ENCODE measurements around the gene RYK.
"Not testable (repeated sequence)": the region's sequence is repeated elsewhere in the genome, so short reads cannot be mapped to it uniquely, and the experiment has no call there.

Gene RYK

DNA sequence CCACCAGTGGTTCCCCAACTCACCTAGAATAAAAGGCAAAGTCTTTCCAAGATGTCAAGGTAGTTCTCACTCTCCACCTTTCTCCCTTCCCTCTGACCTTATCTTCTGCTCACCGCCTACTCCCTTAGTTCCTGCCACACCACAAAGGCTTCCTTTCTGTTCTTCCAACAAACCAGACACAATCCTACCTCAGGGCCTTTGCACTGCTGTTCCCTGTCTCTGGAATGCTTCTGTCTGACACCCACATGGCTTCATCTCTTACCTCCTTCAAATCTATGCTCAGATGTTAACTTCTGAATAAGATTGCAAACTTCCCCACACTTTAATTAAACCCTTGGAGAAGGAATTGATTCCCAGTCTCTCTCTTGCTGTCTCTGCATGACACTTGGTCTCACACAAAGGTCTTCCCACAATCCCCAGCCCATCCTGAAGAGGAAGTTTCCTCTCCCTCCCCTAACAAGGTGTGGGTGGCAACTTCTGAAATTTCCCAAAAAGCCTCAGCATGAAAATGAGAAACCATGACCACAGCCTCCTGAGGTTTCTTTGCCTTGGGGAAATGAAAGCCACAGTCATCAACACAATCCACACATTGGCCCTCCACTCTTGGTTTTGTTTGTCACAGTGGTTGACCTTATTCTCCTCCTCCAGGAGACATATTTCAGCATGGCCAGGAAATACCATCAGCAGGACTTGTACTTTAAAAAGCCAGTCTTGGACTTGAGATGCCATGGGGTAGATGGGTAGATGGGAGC, 3.0 kb upstream of the RYK start:
- no peak for DNase-seq

DNA sequence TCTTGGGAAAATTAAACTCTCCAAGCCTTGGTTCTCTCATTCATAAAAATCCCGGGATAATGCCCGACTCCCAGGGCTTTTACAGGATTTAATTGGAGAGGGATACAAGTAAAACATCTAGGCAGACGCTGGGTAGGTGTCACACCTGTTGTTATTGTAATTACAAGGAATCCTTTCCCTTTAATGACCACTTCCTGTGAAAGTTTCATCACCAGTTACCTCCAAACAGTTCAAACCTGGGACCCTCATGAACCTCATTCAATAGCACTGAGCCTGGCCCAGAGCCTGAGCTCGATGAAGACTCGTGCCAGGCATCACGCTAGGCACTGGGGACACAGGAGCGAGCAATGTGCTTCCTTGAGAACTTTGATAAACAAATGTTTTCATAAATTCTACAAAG, 2.1 kb upstream of the RYK start:
- no peak for DNase-seq

DNA sequence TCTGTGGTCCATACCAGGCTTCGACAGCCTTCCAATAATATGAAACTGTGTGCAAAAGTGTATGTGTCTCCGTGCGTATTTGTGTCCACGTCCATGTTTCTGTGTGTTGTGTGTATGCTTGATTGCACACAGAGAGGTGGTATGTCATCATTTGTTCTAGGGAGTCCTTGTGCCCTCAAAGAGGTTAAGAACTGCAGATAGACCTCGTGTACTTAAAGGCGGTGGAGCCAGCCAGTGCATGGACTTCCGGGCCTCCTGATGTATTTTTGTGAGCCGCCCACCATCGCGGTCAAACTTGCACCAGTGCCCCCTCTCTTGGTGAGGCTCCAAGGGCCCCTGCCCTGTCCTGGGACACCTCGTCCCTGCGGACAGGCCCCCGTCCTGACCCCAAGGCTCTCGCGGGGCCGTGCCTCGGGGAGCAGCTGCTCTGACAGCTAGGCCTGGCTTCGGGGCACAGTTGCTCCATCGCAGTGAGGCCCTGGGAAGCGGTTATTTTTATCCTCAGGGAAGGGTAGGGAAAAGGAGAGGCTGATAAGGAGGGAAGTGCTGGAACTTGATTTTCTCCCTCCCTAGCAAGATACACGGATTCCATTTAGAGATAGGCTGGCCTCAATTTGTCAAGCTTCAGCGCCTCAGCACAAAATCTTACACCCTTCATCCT, 1.2 kb upstream of the RYK start:
- DNase-seq: no peak

DNA sequence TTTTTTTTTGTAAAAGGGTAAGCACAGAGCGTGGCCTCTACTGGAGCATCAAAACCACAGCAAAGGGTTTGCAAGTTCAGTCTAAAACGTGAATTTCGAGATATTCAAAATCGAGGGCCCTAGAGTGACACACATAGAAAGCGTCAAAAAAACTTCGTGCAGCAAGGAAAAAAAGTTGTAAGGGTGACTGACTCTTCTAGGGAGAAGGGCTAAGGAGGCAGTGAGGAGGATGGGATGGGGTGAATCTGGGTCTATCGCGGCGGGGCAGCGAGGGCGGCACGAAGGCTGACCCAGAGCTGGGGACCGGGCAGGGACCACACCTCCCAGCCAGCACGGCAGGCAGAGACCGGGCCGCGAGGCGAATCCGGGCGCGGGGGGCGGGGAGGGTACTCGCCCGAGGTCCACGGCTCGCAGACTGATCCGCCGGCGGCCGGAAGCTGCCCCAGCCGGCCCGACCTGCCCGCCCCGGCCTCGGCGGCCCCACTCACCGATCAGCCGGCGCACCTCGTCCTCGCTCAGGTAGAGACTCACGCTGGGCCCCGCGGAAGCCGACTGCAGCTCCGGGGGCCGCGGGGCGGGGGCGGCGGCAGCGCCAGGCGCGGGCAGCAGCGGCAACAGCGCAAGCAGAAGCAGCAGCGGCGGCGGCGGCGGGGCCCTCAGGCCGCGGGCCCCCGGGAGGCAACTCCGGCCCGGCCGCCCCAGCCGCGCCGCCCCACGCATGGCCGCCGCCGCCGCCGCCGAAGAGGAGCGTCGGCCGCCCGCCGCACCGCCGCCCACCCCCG, 533 bp downstream of the RYK start:
- peak; percentile 2 for DNase-seq

DNA sequence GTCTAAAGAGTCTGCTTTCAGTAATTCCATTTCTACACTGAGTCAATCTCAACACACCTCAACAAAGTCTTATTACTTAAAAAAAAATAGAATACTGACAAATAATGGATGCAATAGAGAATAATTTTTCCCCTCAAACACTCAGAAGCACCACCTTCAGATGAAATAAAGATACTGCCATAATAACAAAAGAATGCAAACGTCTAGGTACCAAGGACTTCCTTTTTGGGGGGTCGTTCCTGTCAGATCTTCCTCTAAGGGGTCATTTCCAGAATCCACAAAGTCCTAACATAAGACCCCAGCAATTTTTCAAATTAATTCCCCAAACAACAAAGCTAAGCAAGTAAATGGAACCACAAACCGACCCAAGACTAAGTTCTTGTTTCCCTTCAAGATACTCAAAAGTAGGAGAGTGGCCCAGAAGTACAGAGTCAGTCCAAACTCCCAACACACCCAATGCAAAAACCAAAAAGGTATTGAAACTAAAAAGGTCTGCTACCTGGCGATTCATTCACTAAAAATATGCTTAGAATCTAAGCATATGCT, 1.3 kb downstream of the RYK start:
- DNase-seq: no peak

DNA sequence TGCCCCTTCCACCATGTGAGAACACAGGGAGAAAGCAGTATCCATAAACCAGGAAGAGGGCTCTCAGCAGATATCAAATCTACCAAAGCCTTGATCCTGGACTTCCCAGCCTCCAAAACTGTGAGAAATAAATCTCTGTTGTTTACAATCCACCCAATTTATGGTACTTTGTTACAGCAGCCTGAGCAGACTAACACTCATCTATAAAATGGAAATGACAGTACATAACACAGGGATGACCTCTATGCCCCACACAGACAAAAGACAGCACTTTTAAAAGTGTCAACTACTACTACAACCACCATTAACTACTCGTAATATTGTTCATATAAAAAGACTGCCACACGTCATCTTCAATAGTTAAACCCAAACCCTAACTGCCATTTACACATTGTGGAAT, 5.7 kb downstream of the RYK start:
- DNase-seq: no peak

DNA sequence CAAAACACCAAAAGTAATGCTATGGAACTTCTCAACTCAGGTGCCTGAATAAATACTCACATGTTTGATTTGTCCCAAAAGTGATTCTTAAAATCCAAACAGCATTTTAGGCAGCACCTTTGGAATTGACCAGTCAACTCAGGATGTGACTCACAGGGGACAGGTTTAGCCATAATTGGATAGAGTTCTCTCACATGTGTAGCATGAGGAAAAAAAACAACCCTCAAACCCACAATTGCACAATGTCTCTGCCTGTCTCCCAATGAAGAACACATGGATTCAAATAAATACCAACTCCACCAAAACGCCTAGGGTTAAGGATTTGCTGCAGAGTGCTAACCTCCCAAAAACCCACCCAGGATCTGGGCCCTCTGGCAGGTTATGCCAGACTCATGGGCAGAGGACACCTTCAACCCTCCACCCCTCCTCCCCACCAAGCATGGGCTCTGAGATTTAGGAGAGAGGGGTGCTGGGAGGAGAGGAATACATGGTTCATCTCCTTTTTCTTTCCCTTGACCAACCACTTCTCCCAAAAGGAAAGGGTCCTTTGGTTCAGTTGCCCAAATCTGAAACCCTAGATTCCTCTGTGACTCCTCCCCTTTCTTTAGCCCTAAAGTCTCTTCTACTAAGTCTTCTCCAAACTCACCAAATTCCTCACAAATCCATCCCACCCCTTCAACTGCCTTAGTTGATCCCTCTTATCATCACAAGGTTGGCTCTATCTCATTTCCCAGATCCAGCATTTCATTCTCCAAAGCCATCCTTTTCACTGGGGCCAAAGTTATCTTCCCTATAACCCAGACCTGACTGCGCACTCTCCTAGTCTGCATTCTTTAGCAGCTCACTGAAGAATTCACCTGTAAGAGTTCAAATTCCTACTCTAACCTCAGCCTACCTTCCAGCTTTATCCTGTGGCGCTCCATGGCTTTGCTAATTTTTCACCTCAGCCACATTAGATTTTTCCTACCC, 7.7 kb downstream of the RYK start:
- DNase-seq: no peak

DNA sequence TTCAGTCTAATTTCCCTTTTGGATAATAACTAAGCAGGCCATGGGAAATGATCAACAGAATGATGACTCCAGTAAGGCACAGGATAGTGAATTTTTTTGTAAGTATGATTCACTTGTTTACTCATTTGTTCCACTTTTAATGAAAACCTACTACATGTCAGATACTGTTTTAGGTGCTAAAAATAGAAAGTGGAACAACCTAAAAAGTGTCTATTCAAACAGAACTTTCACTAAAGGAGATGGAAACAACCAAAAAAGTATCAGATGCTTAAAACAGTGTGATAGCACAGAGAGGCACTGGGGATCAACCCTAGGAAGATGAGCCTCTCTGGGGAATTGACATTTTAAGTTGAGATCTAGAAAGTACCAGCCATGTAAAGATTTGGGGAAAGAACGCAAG, 11.1 kb downstream of the RYK start:
- DNase-seq: no peak

DNA sequence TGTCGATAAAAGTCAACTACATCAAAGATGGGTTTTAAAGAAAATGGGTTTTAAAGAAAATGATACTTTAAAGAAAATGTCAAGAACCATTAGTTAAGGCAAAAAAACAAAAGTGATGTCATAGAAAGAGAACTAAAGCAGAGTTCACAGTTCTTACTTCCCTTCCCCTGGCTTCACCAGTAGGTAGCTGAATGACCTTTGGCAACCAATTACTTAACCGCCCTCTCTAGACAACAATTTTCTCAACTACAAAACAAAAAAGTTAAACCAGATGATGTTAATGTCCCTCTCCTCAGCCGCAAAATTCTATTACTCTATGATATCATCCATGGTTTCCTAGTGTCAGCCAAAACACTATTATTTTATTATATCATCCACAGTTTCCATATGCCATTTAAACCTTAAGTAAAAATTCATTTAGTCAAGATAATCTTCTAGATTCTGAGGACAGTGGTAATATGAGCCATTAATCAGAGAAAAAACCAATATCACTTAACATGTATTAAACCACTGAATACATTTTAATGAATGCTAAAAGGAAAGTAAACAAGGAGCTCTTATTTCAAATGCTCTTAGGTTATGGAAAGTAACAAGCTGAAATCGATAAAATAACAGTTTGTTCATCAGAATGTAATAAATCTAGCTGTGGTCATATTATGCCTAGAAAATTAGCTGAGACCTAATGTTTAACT, 13.1 kb downstream of the RYK start:
- DNase-seq: no peak

DNA sequence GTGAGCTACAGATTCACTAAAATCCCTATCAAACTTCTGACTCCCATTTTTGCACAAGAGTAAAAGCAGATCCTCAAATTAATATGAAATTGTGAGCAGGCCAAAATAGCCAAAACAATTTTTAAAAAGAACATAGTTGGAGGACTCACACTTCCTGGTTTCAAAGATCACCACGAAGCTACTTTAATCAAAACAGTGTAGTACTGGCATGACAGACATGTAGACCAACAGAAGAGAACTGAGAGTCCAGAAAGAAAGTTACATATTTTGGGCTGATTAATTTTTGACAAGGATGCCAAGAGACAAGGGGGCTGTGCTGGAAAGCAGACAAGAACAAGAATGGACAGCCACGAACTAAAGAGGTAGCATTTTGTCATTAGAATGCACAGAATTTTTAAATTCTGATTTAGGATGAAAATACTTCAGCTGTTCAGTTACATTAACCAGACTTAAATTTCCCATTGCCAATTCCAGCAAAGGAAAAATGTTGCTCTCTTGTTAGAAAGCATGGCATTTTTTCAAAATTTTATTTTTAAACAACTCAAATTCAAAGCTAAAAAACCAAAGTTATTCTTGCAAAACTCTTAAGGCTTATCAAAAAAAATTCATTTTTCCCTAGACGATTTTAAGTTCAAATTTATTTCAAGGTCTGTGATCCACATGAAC, 14.0 kb downstream of the RYK start:
- DNase-seq: no peak

DNA sequence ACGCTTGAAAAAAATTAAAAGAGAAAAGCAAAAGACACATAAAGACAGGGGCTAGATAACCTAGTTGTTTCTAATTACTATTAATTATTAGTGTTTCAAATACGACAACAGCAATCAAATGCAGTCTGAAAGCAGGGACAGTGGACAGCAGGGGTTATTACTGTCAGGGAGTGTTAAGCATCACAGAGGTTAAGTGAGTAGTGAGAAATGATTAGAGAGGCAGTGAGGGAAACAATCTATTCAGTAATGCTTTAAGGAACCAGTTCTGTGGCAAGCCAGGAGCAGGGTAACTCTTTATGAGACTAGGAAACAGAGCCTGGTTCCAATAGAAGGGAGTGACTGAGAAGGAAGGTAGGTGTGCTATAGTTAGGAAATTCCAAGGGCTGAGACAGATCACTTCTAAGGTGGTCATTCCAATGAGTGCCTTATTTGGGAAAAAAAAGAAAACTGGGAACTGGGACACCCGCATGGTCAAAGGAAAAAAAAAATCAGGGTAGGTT, 15.0 kb downstream of the RYK start:
- no peak for DNase-seq

DNA sequence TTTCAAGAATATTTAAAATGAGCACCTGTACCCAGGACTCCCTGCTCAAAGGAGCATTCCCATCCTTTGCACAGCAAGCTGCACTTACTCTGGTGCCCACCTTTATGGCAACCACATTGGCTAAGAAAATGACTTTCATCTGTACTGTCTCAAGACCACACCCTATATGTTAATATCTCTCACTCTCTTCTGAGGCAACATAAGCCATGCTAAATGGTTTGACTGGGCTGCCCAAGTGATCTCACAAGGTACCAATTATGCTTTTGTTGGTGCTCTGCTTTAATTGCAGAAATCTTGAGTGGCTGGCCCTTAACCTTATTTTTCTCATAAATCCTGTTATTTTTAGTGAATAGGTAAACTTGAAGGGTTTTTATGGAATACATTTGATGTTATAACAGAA, 17.7 kb downstream of the RYK start:
- DNase-seq: no peak

DNA sequence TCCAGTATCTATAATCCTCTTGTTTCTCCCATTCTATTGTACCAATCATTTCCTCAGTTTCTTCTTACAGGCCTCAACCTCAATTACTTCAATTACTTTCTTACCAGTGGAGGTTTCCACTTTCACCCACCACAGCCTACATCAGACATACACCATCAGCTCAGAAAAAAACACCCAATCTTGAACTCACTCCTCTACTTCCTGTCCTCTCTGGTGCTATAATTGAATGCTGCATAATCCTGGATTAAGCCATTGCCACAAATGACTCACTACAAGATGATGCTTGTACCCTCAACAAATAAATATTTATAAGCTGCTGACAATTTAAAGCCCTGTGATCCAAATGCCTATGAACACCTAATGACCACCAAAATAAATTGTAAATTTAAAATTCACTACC, 18.5 kb downstream of the RYK start:
- DNase-seq: no peak

DNA sequence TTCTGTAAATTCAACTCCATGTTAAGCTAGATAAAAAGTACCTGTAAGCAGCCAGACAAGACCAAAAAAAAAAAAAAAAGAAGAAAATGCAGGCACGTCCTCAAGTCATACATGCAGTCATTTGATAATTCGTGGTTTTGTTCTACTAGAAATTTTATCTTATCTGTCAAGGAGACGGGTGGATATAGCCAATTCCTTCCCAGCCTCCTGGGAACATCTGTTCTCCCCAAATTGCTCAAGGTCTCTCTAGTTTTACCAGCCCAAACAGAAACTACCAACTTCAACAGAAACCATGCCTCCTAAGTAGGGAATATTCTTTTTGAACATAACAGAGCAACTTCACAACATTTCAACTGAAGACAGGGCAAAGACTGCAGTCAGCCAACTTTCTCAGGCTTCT, 19.5 kb downstream of the RYK start:
- no peak for DNase-seq

DNA sequence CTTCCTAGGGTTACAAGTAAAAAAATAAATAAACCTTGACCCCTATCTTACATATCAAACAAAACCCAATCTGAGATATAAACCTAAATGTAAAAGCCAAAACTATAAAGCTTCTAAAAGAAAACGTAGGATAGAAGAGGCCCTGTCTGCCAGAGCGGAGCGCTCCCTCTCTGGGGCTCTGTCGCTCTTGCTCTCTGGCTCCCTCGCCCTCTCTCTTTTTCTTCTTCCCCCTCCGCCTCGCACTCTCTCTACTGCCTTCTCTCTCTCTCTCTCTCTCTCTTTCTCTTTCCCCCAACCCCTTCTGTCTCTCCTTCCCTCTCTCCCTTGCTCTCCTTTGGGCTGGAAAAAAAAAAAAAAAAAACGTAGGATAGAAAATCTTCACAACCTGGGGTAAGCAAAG, 21.6 kb downstream of the RYK start:
- DNase-seq: no peak

DNA sequence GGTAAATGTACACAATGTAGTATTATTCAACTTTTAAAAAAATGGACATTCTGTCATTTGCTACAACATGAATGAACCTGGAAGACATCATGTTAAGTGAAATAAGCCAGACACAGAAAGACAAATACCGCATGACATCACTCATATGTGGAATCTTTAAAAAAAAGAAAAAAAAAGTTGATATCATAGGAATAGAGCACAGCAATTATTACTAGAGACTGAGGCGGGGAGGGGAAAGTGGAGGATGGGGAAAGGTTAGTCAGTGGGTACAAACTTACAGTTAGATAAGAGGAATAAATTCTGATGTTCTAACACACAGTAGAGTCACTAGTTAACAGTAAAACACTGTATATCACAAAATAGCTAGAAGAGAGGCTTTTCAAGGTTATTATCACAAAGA, 22.2 kb downstream of the RYK start:
- DNase-seq: no peak

DNA sequence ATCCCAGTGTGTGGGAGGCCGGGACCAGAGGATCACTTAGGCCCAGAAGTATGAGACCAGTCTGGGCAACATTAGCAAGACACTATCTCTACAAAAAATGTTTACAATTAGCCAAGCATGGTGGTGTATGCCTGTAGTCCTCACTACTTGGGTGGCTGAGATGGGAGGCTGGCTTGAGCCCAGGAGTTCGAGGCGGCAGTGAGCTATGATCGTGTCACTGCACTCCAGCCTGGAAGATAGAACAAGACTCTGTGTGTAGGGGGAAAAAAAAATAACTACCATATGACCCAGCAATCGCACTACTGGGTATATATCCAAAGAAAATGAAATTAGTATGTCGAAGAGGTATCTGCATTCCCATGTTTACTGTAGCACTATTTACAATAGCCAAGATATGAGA, 22.6 kb downstream of the RYK start:
- DNase-seq: no peak

DNA sequence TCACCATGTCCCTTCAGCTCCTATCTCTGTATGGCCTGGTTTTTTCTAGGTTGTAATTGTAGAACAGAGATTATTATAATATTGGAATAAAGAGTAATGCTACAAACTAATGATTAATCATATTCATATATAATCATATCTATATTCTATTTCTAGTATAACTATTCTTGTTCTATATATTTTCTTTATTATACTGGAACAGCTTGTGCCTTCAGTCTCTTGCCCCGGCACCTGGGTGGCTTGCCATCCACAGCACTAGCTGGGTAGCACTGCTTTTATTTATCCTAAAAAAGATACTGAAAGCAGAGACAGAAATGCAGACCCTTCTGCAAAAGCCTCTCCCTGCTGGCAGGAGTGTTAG, 25.9 kb downstream of the RYK start:
- not testable (repeated sequence) for DNase-seq

DNA sequence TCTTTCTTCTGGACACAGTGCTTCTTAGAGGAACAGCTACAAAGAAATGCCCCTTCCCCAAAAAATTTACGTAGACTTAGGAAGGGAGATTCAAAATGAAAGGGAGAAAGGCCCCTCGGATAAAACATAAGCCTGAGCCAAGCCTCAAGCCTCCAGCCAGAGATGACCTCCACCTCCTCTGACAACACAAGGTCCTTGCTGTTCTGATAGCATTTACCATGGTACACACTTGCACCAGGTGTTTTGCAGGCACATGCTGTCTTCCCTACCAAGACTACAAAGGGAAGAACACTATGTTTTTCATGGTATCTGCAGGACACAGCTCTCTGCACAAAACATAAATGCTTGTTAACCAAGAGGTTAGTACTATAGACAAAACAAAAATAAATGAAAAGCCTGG, 27.8 kb downstream of the RYK start:
- no peak for DNase-seq

DNA sequence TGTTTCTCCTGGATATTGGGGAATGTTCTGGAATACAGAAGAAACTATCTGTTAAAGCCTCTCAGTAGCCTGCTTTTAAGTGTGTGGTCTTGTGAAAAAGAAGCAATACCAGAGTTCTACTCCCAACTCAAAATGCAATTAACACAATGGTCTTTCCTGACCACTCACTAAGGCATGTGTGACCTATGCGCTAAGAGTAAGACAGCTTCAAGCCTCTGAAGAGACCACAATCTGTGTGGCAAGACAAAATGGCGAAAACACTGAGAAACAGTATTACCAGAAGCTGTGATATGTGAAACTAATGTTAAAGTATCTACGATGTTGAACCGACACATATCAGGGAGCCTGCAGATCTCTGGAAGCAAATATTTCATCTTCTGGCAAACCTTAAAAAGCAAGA, 33.8 kb downstream of the RYK start:
- DNase-seq: no peak

DNA sequence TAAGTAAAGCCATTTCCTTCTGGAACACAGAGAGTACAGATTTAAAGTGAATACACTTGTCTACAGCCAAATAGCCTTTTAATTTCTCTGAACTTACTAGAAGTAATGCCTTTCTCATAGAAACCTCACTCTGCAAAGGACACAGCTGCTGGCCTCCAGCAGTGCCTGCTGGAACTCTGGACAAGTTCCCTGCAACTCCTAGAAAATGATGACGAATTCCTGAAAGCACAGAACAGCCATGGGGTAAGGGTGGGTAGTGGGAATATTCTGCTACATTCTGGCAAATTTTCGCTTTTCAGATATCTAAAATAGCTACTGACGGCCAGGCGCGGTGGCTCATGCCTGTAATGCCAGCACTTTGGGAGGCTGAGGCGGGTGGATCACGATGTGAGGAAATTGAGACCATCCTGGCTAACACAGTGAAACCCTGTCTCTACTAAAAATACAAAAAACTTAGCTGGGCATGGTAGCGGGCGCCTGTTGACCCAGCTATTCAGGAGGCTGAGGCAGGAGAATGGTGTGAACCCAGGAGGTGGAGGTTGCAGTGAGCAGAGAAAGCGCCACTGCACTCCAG, 34.4 kb downstream of the RYK start:
- DNase-seq: no peak

All from NCI-H446 treated with DMSO at 0.1 percent for 48 hours (cell line).